Measurements from ENCODE around the gene ANLN. TPM values are rescaled to one million over a fixed set of nuclear protein-coding genes. Genes with fewer than 3 reads are reported as not detected.

ANLN gene, protein sequence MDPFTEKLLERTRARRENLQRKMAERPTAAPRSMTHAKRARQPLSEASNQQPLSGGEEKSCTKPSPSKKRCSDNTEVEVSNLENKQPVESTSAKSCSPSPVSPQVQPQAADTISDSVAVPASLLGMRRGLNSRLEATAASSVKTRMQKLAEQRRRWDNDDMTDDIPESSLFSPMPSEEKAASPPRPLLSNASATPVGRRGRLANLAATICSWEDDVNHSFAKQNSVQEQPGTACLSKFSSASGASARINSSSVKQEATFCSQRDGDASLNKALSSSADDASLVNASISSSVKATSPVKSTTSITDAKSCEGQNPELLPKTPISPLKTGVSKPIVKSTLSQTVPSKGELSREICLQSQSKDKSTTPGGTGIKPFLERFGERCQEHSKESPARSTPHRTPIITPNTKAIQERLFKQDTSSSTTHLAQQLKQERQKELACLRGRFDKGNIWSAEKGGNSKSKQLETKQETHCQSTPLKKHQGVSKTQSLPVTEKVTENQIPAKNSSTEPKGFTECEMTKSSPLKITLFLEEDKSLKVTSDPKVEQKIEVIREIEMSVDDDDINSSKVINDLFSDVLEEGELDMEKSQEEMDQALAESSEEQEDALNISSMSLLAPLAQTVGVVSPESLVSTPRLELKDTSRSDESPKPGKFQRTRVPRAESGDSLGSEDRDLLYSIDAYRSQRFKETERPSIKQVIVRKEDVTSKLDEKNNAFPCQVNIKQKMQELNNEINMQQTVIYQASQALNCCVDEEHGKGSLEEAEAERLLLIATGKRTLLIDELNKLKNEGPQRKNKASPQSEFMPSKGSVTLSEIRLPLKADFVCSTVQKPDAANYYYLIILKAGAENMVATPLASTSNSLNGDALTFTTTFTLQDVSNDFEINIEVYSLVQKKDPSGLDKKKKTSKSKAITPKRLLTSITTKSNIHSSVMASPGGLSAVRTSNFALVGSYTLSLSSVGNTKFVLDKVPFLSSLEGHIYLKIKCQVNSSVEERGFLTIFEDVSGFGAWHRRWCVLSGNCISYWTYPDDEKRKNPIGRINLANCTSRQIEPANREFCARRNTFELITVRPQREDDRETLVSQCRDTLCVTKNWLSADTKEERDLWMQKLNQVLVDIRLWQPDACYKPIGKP
- total RNA-seq, result 0.55 TPM
- long read RNA-seq, result 0 reads

- DNase-seq (ENCODE audit: low spot score), result peak; percentile 96
These were observed at the start of gene ANLN for GRCh38 chr7:36389371-36390198. Gene ANLN (plus strand): TSS chr7:36389862. CDS start chr7:36390027, 165 bp downstream.

DNA sequence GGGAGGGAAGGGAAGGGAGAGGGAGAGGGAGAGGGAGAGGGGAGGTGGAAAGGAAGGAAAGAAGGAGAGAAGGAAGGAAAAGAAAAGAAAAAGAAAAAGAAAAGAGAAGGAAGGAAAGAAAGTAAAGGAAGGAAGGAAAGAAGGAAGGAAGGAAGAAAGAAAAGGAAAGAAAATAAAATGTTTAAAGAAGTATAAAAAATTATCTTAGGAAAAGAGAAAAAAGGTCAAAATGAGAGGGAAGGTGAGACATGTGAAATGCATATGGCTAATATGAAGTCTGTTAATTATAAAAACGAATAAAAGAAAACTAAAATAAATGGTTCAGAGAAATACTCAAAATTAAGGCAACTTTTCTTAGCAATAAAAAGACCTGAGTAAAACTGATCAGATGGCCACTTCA, 46.1 kb upstream of the ANLN start:
- no peak for DNase-seq (ENCODE audit: low spot score)

- no peak for DNase-seq (ENCODE audit: low spot score)
These were observed 45.0 kb upstream of the ANLN start for GRCh38 chr7:36344622-36345021.

GRCh38 chr7:36346260-36346831, 43.3 kb upstream of the ANLN start:
- no peak for DNase-seq (ENCODE audit: low spot score)

- DNase-seq (ENCODE audit: low spot score), result no peak
These were observed 41.4 kb upstream of the ANLN start for GRCh38 chr7:36348256-36348655.

DNA sequence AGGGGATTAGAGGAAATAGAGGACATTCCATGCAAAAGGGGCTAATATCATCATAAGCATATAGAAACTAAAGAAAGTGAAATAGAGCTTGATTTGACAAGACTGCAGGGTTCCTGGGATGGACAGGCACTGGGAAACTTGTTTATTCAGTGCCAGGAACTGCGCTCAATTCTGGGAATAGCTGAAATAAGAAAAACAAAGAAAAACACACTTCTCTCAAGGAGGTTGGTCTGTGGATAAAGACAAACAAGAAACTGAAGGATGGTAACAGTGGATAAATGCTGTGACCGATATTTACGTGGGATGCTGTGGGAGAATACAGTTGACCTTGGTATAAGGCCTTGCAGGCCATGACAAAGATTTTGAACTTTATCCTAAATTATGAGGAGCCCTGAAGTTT, 40.9 kb upstream of the ANLN start:
- DNase-seq (ENCODE audit: low spot score), result no peak

- DNase-seq (ENCODE audit: low spot score), result no peak
These were observed 40.0 kb upstream of the ANLN start for GRCh38 chr7:36349626-36350025.

GRCh38 chr7:36355490-36355889, 34.2 kb upstream of the ANLN start:
- DNase-seq (ENCODE audit: low spot score), result no peak

GRCh38 chr7:36357054-36357453, 32.6 kb upstream of the ANLN start:
- DNase-seq (ENCODE audit: low spot score), result no peak

DNA sequence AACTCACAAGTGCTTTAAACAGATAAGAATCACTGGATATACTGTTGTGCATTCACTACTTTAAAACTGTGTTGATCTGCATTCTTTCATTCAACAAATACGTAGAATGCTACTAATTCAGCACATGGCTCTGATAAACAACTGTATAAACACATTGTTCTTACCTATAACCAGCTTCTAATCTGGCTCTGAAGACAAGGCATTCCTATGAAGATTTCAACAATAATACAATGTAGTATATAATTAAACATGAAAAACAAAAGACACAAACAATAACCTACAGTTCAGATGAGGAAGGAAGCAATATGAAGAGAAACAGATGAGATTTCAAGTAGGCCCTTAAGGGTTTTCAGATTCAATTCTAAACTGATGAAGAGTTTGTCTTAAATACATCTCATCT, 31.1 kb upstream of the ANLN start:
- DNase-seq (ENCODE audit: low spot score), result no peak

GRCh38 chr7:36360244-36360643, 29.4 kb upstream of the ANLN start:
- DNase-seq (ENCODE audit: low spot score), result no peak

GRCh38 chr7:36361227-36361626, 28.4 kb upstream of the ANLN start:
- DNase-seq (ENCODE audit: low spot score), result no peak

DNA sequence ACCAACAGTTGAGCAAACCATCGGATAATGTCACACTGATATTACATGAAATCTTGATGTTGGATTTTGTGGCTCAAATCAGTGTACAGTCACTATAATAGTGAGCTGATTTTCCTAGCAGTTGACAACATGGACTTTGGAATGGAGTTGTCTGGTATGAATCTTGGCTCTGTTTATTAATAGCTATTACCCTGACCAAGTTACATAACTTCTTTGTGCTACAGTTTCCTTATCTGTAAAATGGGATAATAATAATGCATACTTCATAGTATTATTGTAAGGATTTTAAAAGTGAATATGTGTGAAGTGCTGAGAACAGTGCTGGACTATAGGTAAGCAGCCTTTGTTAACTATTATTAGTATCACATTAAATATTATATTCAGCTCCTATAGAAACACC, 26.1 kb upstream of the ANLN start:
- DNase-seq (ENCODE audit: low spot score), result no peak

GRCh38 chr7:36366005-36366717, 23.5 kb upstream of the ANLN start:
- DNase-seq (ENCODE audit: low spot score), result no peak

DNA sequence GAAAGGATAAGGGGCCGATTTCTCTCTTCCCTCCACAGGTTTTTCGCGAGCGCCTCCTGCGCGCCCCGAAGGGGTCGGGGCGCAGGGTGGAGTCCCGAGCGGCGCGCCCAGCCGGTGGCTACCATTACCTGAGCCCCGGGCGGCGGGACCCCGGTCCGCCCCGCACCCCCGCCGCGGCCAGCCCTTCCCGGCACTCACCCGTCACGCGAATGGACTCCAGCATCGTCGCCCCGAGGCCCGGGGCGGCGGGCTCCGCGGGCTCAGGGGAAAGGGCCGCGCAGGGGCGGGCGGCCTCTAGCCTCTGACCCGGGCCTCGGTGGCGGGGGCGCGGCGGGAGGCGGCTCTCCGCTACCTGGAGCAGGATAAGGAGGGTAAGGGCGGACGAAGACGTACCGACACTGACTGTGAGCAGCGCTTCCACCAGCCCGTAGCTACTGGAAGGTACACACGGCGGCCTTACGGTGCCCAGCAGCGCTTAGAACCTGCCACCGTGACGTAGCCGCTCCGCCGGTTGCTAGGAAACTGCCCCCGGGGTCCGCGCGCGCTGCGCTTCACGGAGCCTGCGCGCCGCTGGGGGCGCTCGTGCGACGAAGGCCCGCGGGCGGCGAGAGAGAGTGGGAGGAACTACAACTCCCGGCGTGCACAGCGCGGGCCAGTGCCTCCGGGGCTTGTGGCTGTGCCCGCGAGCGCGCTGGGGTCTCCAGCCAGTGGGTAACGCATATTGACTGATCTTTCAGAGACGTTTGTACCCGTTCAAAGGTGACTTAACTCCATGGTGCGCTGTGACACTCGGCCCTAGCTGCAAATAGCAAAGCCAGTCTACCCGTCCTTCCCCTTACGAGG, 22.7 kb upstream of the ANLN start:
- DNase-seq (ENCODE audit: low spot score), result peak; percentile 96

- no peak for DNase-seq (ENCODE audit: low spot score)
These were observed 22.0 kb upstream of the ANLN start for GRCh38 chr7:36367561-36368077.

- DNase-seq (ENCODE audit: low spot score), result no peak
These were observed 21.2 kb upstream of the ANLN start for GRCh38 chr7:36368496-36368895.

- no peak for DNase-seq (ENCODE audit: low spot score)
These were observed 20.5 kb upstream of the ANLN start for GRCh38 chr7:36369171-36369570.

DNA sequence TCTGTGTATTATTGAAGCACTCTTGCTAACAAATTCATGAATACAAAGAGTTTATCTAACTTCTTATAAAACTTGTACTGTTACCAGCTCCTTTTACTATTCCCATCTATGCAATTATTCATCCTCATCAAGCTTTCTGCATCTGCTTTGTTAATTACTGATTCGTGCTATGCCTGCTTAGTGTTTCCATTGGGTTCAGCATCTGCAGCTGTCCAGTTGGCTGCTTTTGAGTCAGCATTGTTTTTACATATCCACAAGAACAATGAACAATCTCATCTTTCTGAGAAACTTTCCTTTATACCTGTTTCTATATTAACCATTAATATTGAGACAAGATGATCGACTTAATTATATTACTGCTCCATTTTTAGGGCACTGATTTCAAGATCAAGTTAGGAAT, 19.6 kb upstream of the ANLN start:
- DNase-seq (ENCODE audit: low spot score), result no peak
